Endodermal cell (in vitro differentiated cells): ENCODE measurements around the gene HSDL1. TPM values are rescaled to one million over a fixed set of nuclear protein-coding genes. Genes with fewer than 3 reads are reported as not detected.

Source experiments
- DNase-seq: peaks from one replicate; pipeline ENCODE4 v3.0.0-alpha.2; 2017
- H3K27ac ChIP-seq: 2 replicates; pipeline ENCODE4 v1.5.1; 2013; ENCODE audit warnings: mild to moderate bottlenecking, low read depth, low read length, moderate library complexity
- H3K27me3 ChIP-seq: 2 replicates; pipeline ENCODE4 v1.6.1; 2013; ENCODE audit warnings: mild to moderate bottlenecking, low read length, moderate library complexity; ENCODE audit not compliant: insufficient read depth, control insufficient read depth, poor library complexity, severe bottlenecking
- H3K36me3 ChIP-seq: 2 replicates; pipeline ENCODE4 v1.7.0; 2013; ENCODE audit warnings: mild to moderate bottlenecking, low read length, moderate library complexity; ENCODE audit not compliant: control insufficient read depth, insufficient read depth
- H3K4me1 ChIP-seq: one replicate; pipeline ENCODE4 v1.7.0; 2013; ENCODE audit warnings: low read length; ENCODE audit not compliant: control insufficient read depth, insufficient read depth
- H3K4me3 ChIP-seq: 2 replicates; pipeline ENCODE4 v1.5.1; 2013; ENCODE audit warnings: mild to moderate bottlenecking, low read length, moderate library complexity
- H3K9ac ChIP-seq: 2 replicates; pipeline ENCODE4 v1.6.1; 2013; ENCODE audit warnings: mild to moderate bottlenecking, low read length, moderate library complexity; ENCODE audit not compliant: poor library complexity, severe bottlenecking; ENCODE audit errors: extremely low read depth
- H3K9me3 ChIP-seq: 2 replicates; pipeline ENCODE4 v1.6.1; 2013; ENCODE audit warnings: mild to moderate bottlenecking, low read length, moderate library complexity; ENCODE audit not compliant: control insufficient read depth
- H3K27ac Mint-ChIP-seq: 2 replicates; pipeline ENCODE4 v1.8.0; 2020; ENCODE audit warnings: mixed read lengths
- H3K27me3 Mint-ChIP-seq: 2 replicates; pipeline ENCODE4 v1.8.0; 2021; ENCODE audit warnings: mild to moderate bottlenecking, mixed read lengths; ENCODE audit not compliant: insufficient read depth
- H3K36me3 Mint-ChIP-seq: 2 replicates; pipeline ENCODE4 v1.8.0; 2020; ENCODE audit warnings: low read depth, mixed read lengths
- H3K4me1 Mint-ChIP-seq: 2 replicates; pipeline ENCODE4 v1.8.0; 2020; ENCODE audit warnings: mixed read lengths
- H3K4me3 Mint-ChIP-seq: 2 replicates; pipeline ENCODE4 v1.8.0; 2020; ENCODE audit warnings: mild to moderate bottlenecking, moderate library complexity, mixed read lengths
- H3K9me3 Mint-ChIP-seq: 2 replicates; pipeline ENCODE4 v1.8.0; 2020; ENCODE audit warnings: mild to moderate bottlenecking, mixed read lengths
- WGBS, 2 experiments: methylation state at CpG; one replicate each; pipeline versions ENCODE4 v1.1.5 to v1.1.7; 2013; ENCODE audit warnings: missing lambda C conversion rate in 2 of 2, mixed read lengths in 1 of 2; ENCODE audit not compliant: insufficient coverage in 1 of 2, insufficient read length in 1 of 2; 5-methylcytosine and 5-hydroxymethylcytosine counted together
- total RNA-seq, 2 donors: library from RNA; stranded (reverse); fragmentation: NEBNext Ultra II Directional in 1 of 2; extraction: Animal tissue kit (Norgen Biotek cat#: 25700) in 1 of 2; gene quantifications; 2 replicates in 1 of 2; 3 replicates in 1 of 2; pipeline ENCODE4 v1.2.1, GENCODE V29; 2021
- TF ChIP-seq, protein P1 (sequence below): fragments of 200-600 bp; sonication (generic); conservative IDR thresholded peaks from 2 replicates; pipeline ENCODE4 v1.5.0; 2021; ENCODE audit warnings: antibody characterized with exemption, mild to moderate bottlenecking

The HSDL1 gene
- total RNA-seq, 2 donors from 2014 or later, result 49.5 to 68.3 TPM

- 92 to 95% methylated on average over 2 of the region's 2 CpGs for WGBS, 2 experiments
- Histone ChIP-seq H3K27ac (no peak overlapping the region), H3K9me3 (no peaks in the 10 kb centered on the region), H3K9ac (no peak overlapping the region), H3K36me3 (peaks cover 7% of the 10 kb centered on the region), H3K4me1 (no peaks in the 10 kb centered on the region), H3K27me3 (no peaks in the 10 kb centered on the region), H3K4me3 (no peak overlapping the region)
- Mint-ChIP-seq H3K4me3 (no peak overlapping the region), H3K27me3 (no peaks in the 10 kb centered on the region), H3K27ac (no peak overlapping the region), H3K36me3 (peaks cover 8% of the 10 kb centered on the region), H3K4me1 (peaks cover 6% of the 10 kb centered on the region), H3K9me3 (no peaks in the 10 kb centered on the region)
- DNase-seq, result no peak
- TF ChIP-seq, protein P1, sequence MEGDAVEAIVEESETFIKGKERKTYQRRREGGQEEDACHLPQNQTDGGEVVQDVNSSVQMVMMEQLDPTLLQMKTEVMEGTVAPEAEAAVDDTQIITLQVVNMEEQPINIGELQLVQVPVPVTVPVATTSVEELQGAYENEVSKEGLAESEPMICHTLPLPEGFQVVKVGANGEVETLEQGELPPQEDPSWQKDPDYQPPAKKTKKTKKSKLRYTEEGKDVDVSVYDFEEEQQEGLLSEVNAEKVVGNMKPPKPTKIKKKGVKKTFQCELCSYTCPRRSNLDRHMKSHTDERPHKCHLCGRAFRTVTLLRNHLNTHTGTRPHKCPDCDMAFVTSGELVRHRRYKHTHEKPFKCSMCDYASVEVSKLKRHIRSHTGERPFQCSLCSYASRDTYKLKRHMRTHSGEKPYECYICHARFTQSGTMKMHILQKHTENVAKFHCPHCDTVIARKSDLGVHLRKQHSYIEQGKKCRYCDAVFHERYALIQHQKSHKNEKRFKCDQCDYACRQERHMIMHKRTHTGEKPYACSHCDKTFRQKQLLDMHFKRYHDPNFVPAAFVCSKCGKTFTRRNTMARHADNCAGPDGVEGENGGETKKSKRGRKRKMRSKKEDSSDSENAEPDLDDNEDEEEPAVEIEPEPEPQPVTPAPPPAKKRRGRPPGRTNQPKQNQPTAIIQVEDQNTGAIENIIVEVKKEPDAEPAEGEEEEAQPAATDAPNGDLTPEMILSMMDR, result no peak
Observed at GRCh38 chr16:84107921-84108320, 37.1 kb downstream of the HSDL1 start.

- H3K9ac ChIP-seq, result no peak overlapping the region
- H3K9me3 ChIP-seq, result no peaks in the 10 kb centered on the region
- H3K27ac ChIP-seq, result no peak overlapping the region
- H3K9me3 Mint-ChIP-seq, result no peaks in the 10 kb centered on the region
- H3K4me1 ChIP-seq, result no peaks in the 10 kb centered on the region
- DNase-seq, result no peak
- no peaks in the 10 kb centered on the region for H3K27me3 ChIP-seq
- H3K4me3 Mint-ChIP-seq, result no peak overlapping the region
- H3K27me3 Mint-ChIP-seq, result no peaks in the 10 kb centered on the region
- H3K4me1 Mint-ChIP-seq, result peaks cover 3% of the 10 kb centered on the region
- TF ChIP-seq, protein P1, result no peak
- peak overlapping the region; percentile 16 for H3K27ac Mint-ChIP-seq
- WGBS, 2 experiments, result 93 to 96% methylated on average over 8 to 12 of the region's 13 CpGs
- H3K4me3 ChIP-seq, result no peak overlapping the region
- peaks cover 7% of the 10 kb centered on the region for H3K36me3 ChIP-seq
- H3K36me3 Mint-ChIP-seq, result peaks cover 13% of the 10 kb centered on the region
Observed at GRCh38 chr16:84105948-84106740, 38.8 kb downstream of the HSDL1 start.

- 90 to 92% methylated on average over 10 to 12 of the region's 12 CpGs for WGBS, 2 experiments
- Histone ChIP-seq H3K9me3 (no peaks in the 10 kb centered on the region), H3K4me1 (no peaks in the 10 kb centered on the region), H3K27me3 (no peaks in the 10 kb centered on the region), H3K27ac (no peak overlapping the region), H3K9ac (no peak overlapping the region), H3K36me3 (peaks cover under 1% of the 10 kb centered on the region), H3K4me3 (no peak overlapping the region)
- H3K27ac Mint-ChIP-seq, result no peak overlapping the region
- peaks cover 13% of the 10 kb centered on the region for H3K36me3 Mint-ChIP-seq
- no peaks in the 10 kb centered on the region for H3K9me3 Mint-ChIP-seq
- H3K4me3 Mint-ChIP-seq, result no peak overlapping the region
- H3K4me1 Mint-ChIP-seq, result no peaks in the 10 kb centered on the region
- no peak for DNase-seq
- H3K27me3 Mint-ChIP-seq, result no peaks in the 10 kb centered on the region
- TF ChIP-seq, protein P1, result no peak
Observed at GRCh38 chr16:84105301-84105815, 39.6 kb downstream of the HSDL1 start.
